Stimulated activated CD4-positive, alpha-beta T cell treated with anti-CD3 and anti-CD28 coated beads, Interleukin-2, amount 100 ng/mL, for 4 hours (primary cell): ENCODE measurements around the gene ATAD3C.
"Not testable (repeated sequence)": the region's sequence is repeated elsewhere in the genome, so short reads cannot be mapped to it uniquely, and the experiment has no call there.

Source experiments
- DNase-seq: peaks from one replicate; pipeline ENCODE4 v3.0.0-alpha.2; 2020; ENCODE audit warnings: low read depth

The ATAD3C gene

GRCh38 chr1:1449099-1449739 is at the start of gene ATAD3C:
ATAD3C (plus strand) TSS chr1:1449689; CDS start chr1:1450684, 995 bp downstream.
- no peak for DNase-seq

GRCh38 chr1:1399872-1400575 is 49.5 kb upstream of the ATAD3C start:
- DNase-seq: no peak

GRCh38 chr1:1400576-1401456 is 48.7 kb upstream of the ATAD3C start:
- DNase-seq: no peak

- DNase-seq: no peak
Observed at GRCh38 chr1:1401457-1402010, 48.0 kb upstream of the ATAD3C start.

GRCh38 chr1:1402072-1402900 is 47.2 kb upstream of the ATAD3C start:
- no peak for DNase-seq

GRCh38 chr1:1402901-1403392 is 46.5 kb upstream of the ATAD3C start:
- not testable (repeated sequence) for DNase-seq

- DNase-seq: no peak
Observed at GRCh38 chr1:1403653-1404052, 45.8 kb upstream of the ATAD3C start.

- DNase-seq: no peak
Observed at GRCh38 chr1:1406101-1406820, 43.2 kb upstream of the ATAD3C start.

- DNase-seq: peak; percentile 92
Observed at GRCh38 chr1:1406821-1407635, 42.5 kb upstream of the ATAD3C start, which contains the start of gene MRPL20. MRPL20 (minus strand) TSS chr1:1407293; CDS start chr1:1407217, 76 bp downstream.

- no peak for DNase-seq
Observed at GRCh38 chr1:1407636-1408318, 41.7 kb upstream of the ATAD3C start.

GRCh38 chr1:1410238-1410637 is 39.3 kb upstream of the ATAD3C start:
- not testable (repeated sequence) for DNase-seq

GRCh38 chr1:1411626-1412025 is 37.9 kb upstream of the ATAD3C start:
- no peak for DNase-seq

GRCh38 chr1:1412311-1412902 is 37.1 kb upstream of the ATAD3C start:
- DNase-seq: not testable (repeated sequence)

- DNase-seq: no peak
Observed at GRCh38 chr1:1415751-1416150, 33.7 kb upstream of the ATAD3C start.

- not testable (repeated sequence) for DNase-seq
Observed at GRCh38 chr1:1417396-1417795, 32.1 kb upstream of the ATAD3C start.

GRCh38 chr1:1417825-1418463 is 31.5 kb upstream of the ATAD3C start:
- DNase-seq: not testable (repeated sequence)

GRCh38 chr1:1418464-1419362 is 30.8 kb upstream of the ATAD3C start:
- no peak for DNase-seq
